Loucy (cell line): ENCODE results near the gene NIPAL3.
A peak's percentile ranks its signal among the peaks of the same experiment; 100 is the strongest.

ENCODE experiments used
- H2AFZ ChIP-seq: fragments of 200-600 bp; sonication (generic); 2 replicates; pipeline ENCODE4 v1.6.0; 2016; ENCODE audit warnings: antibody characterized with exemption, mild to moderate bottlenecking, low read length, moderate library complexity
- H3F3A ChIP-seq: fragments of 200-600 bp; 2 replicates; pipeline ENCODE4 v1.6.0; 2016; ENCODE audit warnings: antibody characterized with exemption, low read depth, mild to moderate bottlenecking
- H3K27me3 ChIP-seq: fragments of 200-600 bp; sonication (generic); 2 replicates; pipeline ENCODE4 v1.6.1; 2014; ENCODE audit warnings: low read length, mild to moderate bottlenecking; ENCODE audit not compliant: insufficient read depth, poor library complexity, severe bottlenecking
- H3K36me3 ChIP-seq: fragments of 200-600 bp; sonication (generic); 2 replicates; pipeline ENCODE4 v1.6.1; 2016; ENCODE audit warnings: low read length; ENCODE audit not compliant: insufficient read depth
- H3K4me1 ChIP-seq: fragments of 200-600 bp; sonication (generic); 2 replicates; pipeline ENCODE4 v1.5.1; 2014; ENCODE audit warnings: low read length, mild to moderate bottlenecking; ENCODE audit not compliant: insufficient read depth, poor library complexity, severe bottlenecking
- H3K4me2 ChIP-seq: fragments of 200-600 bp; sonication (generic); 2 replicates; pipeline ENCODE4 v1.6.0; 2014; ENCODE audit warnings: antibody characterized with exemption, low read length, low read depth, mild to moderate bottlenecking; ENCODE audit not compliant: poor library complexity, severe bottlenecking
- H3K4me3 ChIP-seq: fragments of 200-600 bp; sonication (generic); 2 replicates; pipeline ENCODE4 v1.5.1; 2014; ENCODE audit warnings: low read length, mild to moderate bottlenecking, mixed read lengths; ENCODE audit not compliant: poor library complexity, severe bottlenecking
- H3K79me2 ChIP-seq: fragments of 200-600 bp; sonication (generic); 2 replicates; pipeline ENCODE4 v1.6.1; 2014; ENCODE audit warnings: low read length; ENCODE audit not compliant: insufficient read depth
- H3K9ac ChIP-seq: fragments of 200-600 bp; sonication (generic); 2 replicates; pipeline ENCODE4 v1.6.0; 2014; ENCODE audit warnings: mild to moderate bottlenecking, low read depth, low read length, moderate library complexity; ENCODE audit not compliant: poor library complexity, severe bottlenecking
- H3K9me2 ChIP-seq: fragments of 200-600 bp; sonication (generic); replicated peaks from 2 replicates; pipeline ENCODE4 v1.6.1; 2016; ENCODE audit warnings: low read depth, low read length, mixed read lengths
- H3K9me3 ChIP-seq: fragments of 200-600 bp; sonication (generic); 2 replicates; pipeline ENCODE4 v1.6.1; 2014; ENCODE audit warnings: mild to moderate bottlenecking, antibody characterized with exemption, low read length, low read depth; ENCODE audit not compliant: insufficient read depth
- H4K20me1 ChIP-seq: fragments of 200-600 bp; sonication (generic); 2 replicates; pipeline ENCODE4 v1.6.0; 2014; ENCODE audit warnings: antibody characterized with exemption, low read length, mild to moderate bottlenecking; ENCODE audit not compliant: insufficient read depth, poor library complexity, severe bottlenecking
- EZH2phosphoT487 ChIP-seq: fragments of 200-600 bp; IDR thresholded peaks from 2 replicates; pipeline ENCODE4 v1.6.1; 2018; ENCODE audit warnings: antibody characterized with exemption, mild to moderate bottlenecking, moderate library complexity, borderline replicate concordance
- TF ChIP-seq, protein P1 (sequence below): fragments of 200-600 bp; sonication (generic); conservative IDR thresholded peaks from 2 replicates; pipeline ENCODE4 v1.5.1; 2014; ENCODE audit warnings: mild to moderate bottlenecking, antibody characterized with exemption, low read length

NIPAL3 gene

DNA sequence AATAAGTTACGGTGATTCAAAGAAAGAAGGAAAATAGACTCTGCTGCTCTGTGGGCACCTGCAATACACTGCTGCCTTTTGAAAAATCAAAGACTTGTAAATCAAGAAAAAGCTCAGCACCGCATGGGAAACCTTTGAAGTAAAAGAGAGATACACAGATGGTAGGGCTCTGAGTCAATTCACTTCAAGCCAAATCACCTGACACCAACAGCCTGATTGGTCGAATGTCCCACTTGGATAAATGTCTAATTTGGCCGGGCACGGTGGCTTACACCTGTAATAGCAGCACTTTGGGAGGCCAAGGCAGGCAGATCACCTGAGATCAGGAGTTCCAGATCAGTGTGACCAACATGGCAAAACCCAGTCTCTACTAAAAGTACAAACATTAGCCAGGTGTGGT, 67.8 kb downstream of the NIPAL3 start:
- Histone ChIP-seq H3K9me3 (no peaks in the 10 kb centered on the region), H3K27me3 (no peaks in the 10 kb centered on the region), H3K4me1 (peaks cover 74% of the 10 kb centered on the region), H3K4me2 (no peak overlapping the region), H3K4me3 (no peak overlapping the region), H4K20me1 (no peaks in the 10 kb centered on the region), H3K9me2 (no peaks in the 10 kb centered on the region), H2AFZ (no peak overlapping the region), H3F3A (peaks cover 12% of the 10 kb centered on the region; the same call in 1 of the 2 replicates), H3K36me3 (no peaks in the 10 kb centered on the region), H3K9ac (peak overlapping the region; percentile 30), H3K79me2 (no peaks in the 10 kb centered on the region)
- TF ChIP-seq, protein P1, sequence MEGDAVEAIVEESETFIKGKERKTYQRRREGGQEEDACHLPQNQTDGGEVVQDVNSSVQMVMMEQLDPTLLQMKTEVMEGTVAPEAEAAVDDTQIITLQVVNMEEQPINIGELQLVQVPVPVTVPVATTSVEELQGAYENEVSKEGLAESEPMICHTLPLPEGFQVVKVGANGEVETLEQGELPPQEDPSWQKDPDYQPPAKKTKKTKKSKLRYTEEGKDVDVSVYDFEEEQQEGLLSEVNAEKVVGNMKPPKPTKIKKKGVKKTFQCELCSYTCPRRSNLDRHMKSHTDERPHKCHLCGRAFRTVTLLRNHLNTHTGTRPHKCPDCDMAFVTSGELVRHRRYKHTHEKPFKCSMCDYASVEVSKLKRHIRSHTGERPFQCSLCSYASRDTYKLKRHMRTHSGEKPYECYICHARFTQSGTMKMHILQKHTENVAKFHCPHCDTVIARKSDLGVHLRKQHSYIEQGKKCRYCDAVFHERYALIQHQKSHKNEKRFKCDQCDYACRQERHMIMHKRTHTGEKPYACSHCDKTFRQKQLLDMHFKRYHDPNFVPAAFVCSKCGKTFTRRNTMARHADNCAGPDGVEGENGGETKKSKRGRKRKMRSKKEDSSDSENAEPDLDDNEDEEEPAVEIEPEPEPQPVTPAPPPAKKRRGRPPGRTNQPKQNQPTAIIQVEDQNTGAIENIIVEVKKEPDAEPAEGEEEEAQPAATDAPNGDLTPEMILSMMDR = no peak
- TF ChIP-seq EZH2phosphoT487 = no peak

GRCh38 chr1:24484199-24484598, 68.6 kb downstream of the NIPAL3 start:
- Histone ChIP-seq H3K4me3 (no peak overlapping the region), H3K9me3 (no peaks in the 10 kb centered on the region), H3F3A (peaks cover 12% of the 10 kb centered on the region; the same call in 1 of the 2 replicates), H4K20me1 (no peaks in the 10 kb centered on the region), H3K4me2 (no peak overlapping the region), H2AFZ (no peak overlapping the region), H3K4me1 (peaks cover 74% of the 10 kb centered on the region), H3K9me2 (no peaks in the 10 kb centered on the region), H3K79me2 (no peaks in the 10 kb centered on the region), H3K9ac (no peak overlapping the region), H3K27me3 (no peaks in the 10 kb centered on the region), H3K36me3 (no peaks in the 10 kb centered on the region)
- no peak for TF ChIP-seq EZH2phosphoT487
- TF ChIP-seq, protein P1 = no peak

DNA sequence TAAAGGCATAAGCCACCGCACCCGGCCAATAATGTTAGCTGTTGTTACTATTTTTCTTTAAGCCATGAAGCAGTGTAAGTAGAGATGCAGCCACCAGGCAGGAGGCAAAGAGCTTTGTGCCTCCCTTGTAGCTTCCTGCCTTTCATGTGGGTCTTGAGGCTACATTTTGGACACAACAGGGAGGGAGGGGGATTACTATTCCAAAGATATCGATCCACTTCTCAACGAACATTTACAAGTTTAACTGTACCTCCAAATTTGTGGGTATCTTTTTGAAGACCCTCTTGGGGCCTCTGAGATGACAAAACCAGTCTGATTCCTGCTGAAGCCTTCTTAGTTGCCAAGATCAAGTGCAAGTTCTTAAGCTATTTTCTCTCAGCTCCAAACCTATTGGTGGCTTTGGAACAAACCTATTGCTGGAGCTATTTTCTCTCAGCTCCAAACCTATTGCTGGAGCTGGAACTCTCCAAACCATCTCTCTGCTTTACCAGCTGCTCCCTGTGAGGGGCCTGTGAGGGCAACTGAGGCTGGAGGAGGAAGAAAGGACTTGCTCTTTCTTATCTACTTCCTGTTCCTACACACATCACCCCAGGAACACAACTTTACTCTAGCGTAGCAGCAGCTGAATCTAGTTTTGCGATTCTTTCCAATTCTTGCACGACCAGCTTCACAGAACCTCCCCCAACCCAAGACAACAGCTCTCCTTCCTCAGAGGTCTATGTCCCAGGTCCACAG, 70.9 kb downstream of the NIPAL3 start:
- no peaks in the 10 kb centered on the region for H3K27me3 ChIP-seq
- H3K4me2 ChIP-seq = peak overlapping the region; percentile 74
- no peaks in the 10 kb centered on the region for H3K79me2 ChIP-seq
- H3K4me3 ChIP-seq = peak overlapping the region; percentile 53
- H3K36me3 ChIP-seq = no peaks in the 10 kb centered on the region
- H3K9me3 ChIP-seq = no peaks in the 10 kb centered on the region
- TF ChIP-seq, protein P1 = no peak
- no peak for TF ChIP-seq EZH2phosphoT487
- peak overlapping the region; percentile 67 for H3K9ac ChIP-seq
- H3K4me1 ChIP-seq = peaks cover 57% of the 10 kb centered on the region
- H3K9me2 ChIP-seq = no peaks in the 10 kb centered on the region
- no peaks in the 10 kb centered on the region for H4K20me1 ChIP-seq
- H2AFZ ChIP-seq = peak overlapping the region; percentile 64
- peaks cover 9% of the 10 kb centered on the region; the same call in 1 of the 2 replicates for H3F3A ChIP-seq
